HCT116 (cell line): ENCODE data around the gene GALK2. TPM values are rescaled to one million over a fixed set of nuclear protein-coding genes. Genes with fewer than 3 reads are reported as not detected.

ENCODE experiments used
- ATAC-seq: fragments of 200-7000 bp; cut with Tn5 transposase; 2 replicates; pipeline ENCODE4 v1.9.1; 2020; ENCODE audit warnings: mild to moderate bottlenecking, moderate library complexity
- BruUV-seq: library from RNA; stranded (reverse); fragments of 400-500 nt; replicated peaks from 2 replicates; lab custom pipeline; 2021; lab: Mats Ljungman, UMichigan
- CTCF ChIA-PET: fragments of 300-600 bp; sonication (Branson Sonifier 250); formaldehyde crosslinking; loops from one replicate; lab custom pipeline; 2021; ENCODE audit warnings: antibody characterized with exemption; lab: Charles Lee
- POLR2A ChIA-PET: fragments of 300-600, 350-600 bp; sonication (Branson Sonifier 250); formaldehyde crosslinking; loops from one replicate; lab custom pipeline; 2021; ENCODE audit warnings: antibody characterized with exemption; lab: Charles Lee
- RAD21 ChIA-PET, 2 experiments: fragments of 300-600 bp; sonication (Branson Sonifier 250); formaldehyde crosslinking; loops; one replicate each; lab custom pipeline; 2023; ENCODE audit warnings: low total read pairs in 2 of 2; ENCODE audit not compliant: uncharacterized antibody in 2 of 2, unreplicated experiment in 2 of 2, low non-redundant PET in 1 of 2; lab: Charles Lee
- DNase-seq: peaks from one replicate; pipeline ENCODE4 v3.0.0-alpha.2; 2010; ENCODE audit warnings: low read depth, low spot score
- H2AFZ ChIP-seq: fragments of 200-600 bp; shearing (Covaris generic), sonication (generic); 2 replicates; pipeline ENCODE4 v1.6.1; 2017; ENCODE audit warnings: low read depth, mixed run types, mixed read lengths, antibody characterized with exemption, low read length; ENCODE audit not compliant: poor library complexity, severe bottlenecking
- H3K27ac ChIP-seq: 2 replicates; pipeline ENCODE4 v1.5.1; 2012; ENCODE audit warnings: low read depth, low read length
- H3K27me3 ChIP-seq: fragments of 200-600 bp; sonication (generic); 2 replicates; pipeline ENCODE4 v1.6.1; 2016; ENCODE audit warnings: mixed run types, low read length, mixed read lengths; ENCODE audit not compliant: insufficient read depth
- H3K36me3 ChIP-seq, 2 experiments: fragments of 200-500 bp in 1 of 2; fragments of 200-600 bp in 1 of 2; sonication (Bioruptor generic) in 1 of 2; sonication (generic) in 1 of 2; 2 replicates each; pipeline versions ENCODE4 v1.5.1 to v1.6.1; 2014 to 2016; ENCODE audit warnings: low read length in 2 of 2, inconsistent platforms in 1 of 2, mixed read lengths in 1 of 2, mixed run types in 1 of 2; ENCODE audit not compliant: insufficient read depth in 2 of 2, control insufficient read depth in 1 of 2
- H3K4me1 ChIP-seq, 2 experiments: fragments of 200-600 bp in 1 of 2; sonication (generic) in 1 of 2; 2 replicates each; pipeline versions ENCODE4 v1.5.1 to v1.6.1; 2012 to 2017; ENCODE audit warnings: low read length in 2 of 2, inconsistent platforms in 1 of 2, mild to moderate bottlenecking in 1 of 2, mixed read lengths in 1 of 2, mixed run types in 1 of 2, moderate library complexity in 1 of 2; ENCODE audit not compliant: insufficient read depth in 2 of 2, control insufficient read depth in 1 of 2
- H3K4me2 ChIP-seq: fragments of 200-600 bp; sonication (generic); 2 replicates; pipeline ENCODE4 v1.6.1; 2017; ENCODE audit warnings: mixed run types, low read length, mixed read lengths
- H3K4me3 ChIP-seq, 2 experiments: fragments of 200-600 bp in 1 of 2; sonication (generic) in 1 of 2; replicated peaks in 1 of 2; 2 replicates each; pipeline ENCODE4 v1.5.1; 2011 to 2016; ENCODE audit warnings: low read length in 2 of 2, control low read depth in 1 of 2, low read depth in 1 of 2, mild to moderate bottlenecking in 1 of 2, mixed read lengths in 1 of 2, mixed run types in 1 of 2
- H3K79me2 ChIP-seq: fragments of 200-600 bp; sonication (generic); 2 replicates; pipeline ENCODE4 v1.6.1; 2017; ENCODE audit warnings: mild to moderate bottlenecking, mixed run types, low read length, moderate library complexity, mixed read lengths; ENCODE audit not compliant: insufficient read depth
- H3K9ac ChIP-seq: fragments of 200-600 bp; sonication (generic); 2 replicates; pipeline ENCODE4 v1.6.1; 2016; ENCODE audit warnings: low read length, mixed read lengths
- H3K9me2 ChIP-seq: fragments of 200-600 bp; sonication (generic), shearing (Covaris generic); 2 replicates; pipeline ENCODE4 v1.6.1; 2017; ENCODE audit warnings: mixed run types, mild to moderate bottlenecking, moderate library complexity; ENCODE audit not compliant: insufficient read depth
- H3K9me3 ChIP-seq, 2 experiments: fragments of 200-500 bp in 1 of 2; fragments of 200-600 bp in 1 of 2; sonication (Bioruptor generic) in 1 of 2; sonication (generic) in 1 of 2; 2 replicates each; pipeline ENCODE4 v1.6.1; 2014 to 2017; ENCODE audit warnings: low read length in 2 of 2, mixed read lengths in 2 of 2, inconsistent platforms in 1 of 2, low read depth in 1 of 2, mild to moderate bottlenecking in 1 of 2, mixed run types in 1 of 2, moderate library complexity in 1 of 2; ENCODE audit not compliant: control insufficient read depth in 1 of 2, insufficient read depth in 1 of 2
- H4K20me1 ChIP-seq: fragments of 200-600 bp; sonication (generic), shearing (Covaris generic); 2 replicates; pipeline ENCODE4 v1.6.1; 2017; ENCODE audit warnings: mixed run types, mild to moderate bottlenecking, moderate library complexity; ENCODE audit not compliant: insufficient read depth
- CEBPB ChIP-seq: IDR thresholded peaks from 2 replicates; pipeline ENCODE4 v1.6.1; 2012; ENCODE audit warnings: low read depth
- CTCF ChIP-seq, 3 experiments: fragments of 200-600 bp in 1 of 3; sonication (generic) in 1 of 3; IDR thresholded peaks in 2 of 3; conservative IDR thresholded peaks in 1 of 3; 2 replicates each; pipeline ENCODE4 v1.5.1; 2012 to 2017; ENCODE audit warnings: low read depth in 2 of 3, low read length in 2 of 3, antibody characterized with exemption in 1 of 3, borderline replicate concordance in 1 of 3, control low read depth in 1 of 3, mild to moderate bottlenecking in 1 of 3, mixed read lengths in 1 of 3, mixed run types in 1 of 3, moderate library complexity in 1 of 3; ENCODE audit not compliant: insufficient read depth in 1 of 3
- EGR1 ChIP-seq: IDR thresholded peaks from 2 replicates; pipeline ENCODE4 v1.6.1; 2012; ENCODE audit warnings: low read depth
- ELF1 ChIP-seq: IDR thresholded peaks from 2 replicates; pipeline ENCODE4 v1.6.1; 2012; ENCODE audit warnings: low read depth, borderline replicate concordance
- EZH2phosphoT487 ChIP-seq: fragments of 200-600 bp; IDR thresholded peaks from 2 replicates; pipeline ENCODE4 v1.6.1; 2018; ENCODE audit warnings: antibody characterized with exemption, borderline replicate concordance
- JUND ChIP-seq: IDR thresholded peaks from 2 replicates; pipeline ENCODE4 v1.6.1; 2012
- MAX ChIP-seq: IDR thresholded peaks from 2 replicates; pipeline ENCODE4 v1.6.1; 2012
- POLR2AphosphoS5 ChIP-seq: IDR thresholded peaks from 2 replicates; pipeline ENCODE4 v1.6.1; 2011; ENCODE audit warnings: mild to moderate bottlenecking, low read depth, low read length, moderate library complexity
- RAD21 ChIP-seq: IDR thresholded peaks from 2 replicates; pipeline ENCODE4 v1.6.1; 2012; ENCODE audit warnings: low read depth, mild to moderate bottlenecking
- SIN3A ChIP-seq: IDR thresholded peaks from 2 replicates; pipeline ENCODE4 v1.6.1; 2012; ENCODE audit warnings: low read depth
- SP1 ChIP-seq: IDR thresholded peaks from 2 replicates; pipeline ENCODE4 v1.6.1; 2012; ENCODE audit warnings: low read depth
- SRF ChIP-seq: IDR thresholded peaks from 2 replicates; pipeline ENCODE4 v1.6.1; 2012; ENCODE audit warnings: low read depth
- TCF7L2 ChIP-seq: IDR thresholded peaks from 2 replicates; pipeline ENCODE4 v1.7.0; 2011; ENCODE audit warnings: borderline replicate concordance, inconsistent platforms; ENCODE audit not compliant: insufficient read depth, insufficient read length; ENCODE audit errors: extremely low read depth
- YY1 ChIP-seq: IDR thresholded peaks from 2 replicates; pipeline ENCODE4 v1.6.1; 2011; ENCODE audit warnings: low read length, low read depth, moderate library complexity, mild to moderate bottlenecking; ENCODE audit not compliant: insufficient replicate concordance; ENCODE audit errors: extremely low read depth
- ZBTB33 ChIP-seq: IDR thresholded peaks from 2 replicates; pipeline ENCODE4 v1.6.1; 2011; ENCODE audit warnings: mild to moderate bottlenecking, low read length, moderate library complexity; ENCODE audit not compliant: insufficient replicate concordance; ENCODE audit errors: extremely low read depth
- ZNF274 ChIP-seq: fragments of 200-500 bp; sonication (Bioruptor generic); IDR thresholded peaks from 2 replicates; pipeline ENCODE4 v1.6.1; 2014; ENCODE audit warnings: mild to moderate bottlenecking, low read depth, low read length, inconsistent platforms
- intact Hi-C: fragments of 100-400 bp; cut with micrococcal nuclease; formaldehyde crosslinking; loops from 2 replicates; pipeline ENCODE4 v1.10.0; 2022
- total RNA-seq: library from RNA; stranded (reverse); gene quantifications from one replicate; pipeline ENCODE4 v1.2.1, GENCODE V29; 2021; ENCODE audit not compliant: unreplicated experiment

The GALK2 gene
- total RNA-seq, 1 experiment from 2014 or later, result 18.7 TPM

GRCh38 chr15:49168016-49168415 lies 2.0 kb upstream of the GALK2 start:
- no peak overlapping the region for H3K4me3 ChIP-seq
- POLR2A ChIA-PET, result no interaction called here
- CTCF ChIA-PET, result no interaction called here
- no peak overlapping the region for H2AFZ ChIP-seq
- no TSS peak for BruUV-seq
- intact Hi-C loops, result no loop called here
- H3K4me1 ChIP-seq, result peaks cover 6 to 14% of the 10 kb centered on the region in 2 experiments; a peak in 3 of 4 replicates
- RAD21 ChIA-PET, result no interaction called here
- H4K20me1 ChIP-seq, result no peaks in the 10 kb centered on the region
- no peak overlapping the region for H3K4me2 ChIP-seq
- H3K9me2 ChIP-seq, result no peaks in the 10 kb centered on the region
- H3K27ac ChIP-seq, result no peak overlapping the region
- no peaks in the 10 kb centered on the region for H3K36me3 ChIP-seq
- ATAC-seq, result no peak
- DNase-seq, result no peak
- TF ChIP-seq ELF1, result no peak
- no peak for TF ChIP-seq SIN3A
- no peak for TF ChIP-seq EZH2phosphoT487
- TF ChIP-seq CTCF (IDR thresholded peaks at IDR 0.05 in 2 of 3, conservative IDR thresholded peaks at IDR 0.05 in 1 of 3; ENCODE audit: borderline replicate concordance in 1 of 3, insufficient read depth in 1 of 3, low read depth in 2 of 3, low read length in 2 of 3), result no peak
- no peak for TF ChIP-seq TCF7L2
- no peak for TF ChIP-seq MAX
- TF ChIP-seq ZNF274, result no peak
- TF ChIP-seq ZBTB33, result no peak
- no peak for TF ChIP-seq SRF
- TF ChIP-seq CEBPB, result no peak
- TF ChIP-seq SP1, result no peak
- TF ChIP-seq POLR2AphosphoS5, result no peak
- no peak for TF ChIP-seq RAD21
- no peak for TF ChIP-seq JUND
- no peak for TF ChIP-seq YY1
- no peak for TF ChIP-seq EGR1
- no peaks in the 10 kb centered on the region for H3K9me3 ChIP-seq
- no peaks in the 10 kb centered on the region for H3K27me3 ChIP-seq
- H3K9ac ChIP-seq, result no peak overlapping the region
- no peaks in the 10 kb centered on the region; the same call in 1 of the 2 replicates for H3K79me2 ChIP-seq
